Lower lobe of right lung (tissue), 2 donors: ENCODE data around the gene KDM2A. TPM values are rescaled to one million over a fixed set of nuclear protein-coding genes. Genes with fewer than 3 reads are reported as not detected.
A peak's percentile ranks its signal among the peaks of the same experiment; 100 is the strongest.

Experiments
- ATAC-seq, 2 donors: fragments of 200-7000 bp; cut with Tn5 transposase; one replicate each; pipeline ENCODE4 v1.9.1; 2020 to 2022; ENCODE audit warnings: mild to moderate bottlenecking in 2 of 2, moderate library complexity in 2 of 2
- DNase-seq: peaks from one replicate; pipeline ENCODE4 v3.0.0-alpha.2; 2020
- H3K27ac ChIP-seq: fragments of 200-600 bp; one replicate; pipeline ENCODE4 v1.8.0; 2022
- H3K27me3 ChIP-seq: fragments of 200-600 bp; one replicate; pipeline ENCODE4 v1.8.0; 2022; ENCODE audit warnings: low read depth
- H3K36me3 ChIP-seq: fragments of 200-600 bp; one replicate; pipeline ENCODE4 v1.8.0; 2022; ENCODE audit warnings: mild to moderate bottlenecking
- H3K4me1 ChIP-seq: fragments of 200-600 bp; one replicate; pipeline ENCODE4 v1.8.0; 2022
- H3K4me3 ChIP-seq: fragments of 200-600 bp; one replicate; pipeline ENCODE4 v1.8.0; 2022; ENCODE audit warnings: mild to moderate bottlenecking
- H3K9me3 ChIP-seq: fragments of 200-600 bp; one replicate; pipeline ENCODE4 v1.8.0; 2022
- CTCF ChIP-seq: fragments of 200-600 bp; IDR thresholded peaks from one replicate; pipeline ENCODE4 v1.8.0; 2022; ENCODE audit warnings: antibody characterized with exemption, mild to moderate bottlenecking
- intact Hi-C: fragments of 100-400 bp; cut with DNase I; formaldehyde crosslinking; loops from one replicate; pipeline ENCODE4 v1.11.0; 2022
- total RNA-seq: library from RNA; stranded (reverse); fragmentation: NEBNext Ultra II Directional; extraction: Animal tissue kit (Norgen Biotek cat#: 25700); gene quantifications from one replicate; pipeline ENCODE4 v1.2.1, GENCODE V29; 2021
- donor health status: DM: no; HTN: yes; CAD: no; lungs with severe emphysema.

KDM2A gene
- total RNA-seq, 1 donor from 2014 or later, result 80.5 TPM

GRCh38 chr11:67264260-67264659 is 145.2 kb downstream of the KDM2A start:
- Histone ChIP-seq H3K4me1 (peaks cover 52% of the 10 kb centered on the region), H3K36me3 (peaks cover 18% of the 10 kb centered on the region), H3K4me3 (no peak overlapping the region), H3K27ac (no peak overlapping the region), H3K27me3 (no peaks in the 10 kb centered on the region), H3K9me3 (no peaks in the 10 kb centered on the region)
- intact Hi-C loops, result loop anchor here (10.0 kb wide), 1 partner anchor 51 kb away; no protein-coding TSS in a partner anchor
- no peak for DNase-seq
- TF ChIP-seq CTCF, result no peak
- ATAC-seq, result no peak

GRCh38 chr11:67264877-67265632 is 146.0 kb downstream of the KDM2A start:
- peaks cover 60% of the 10 kb centered on the region for H3K4me1 ChIP-seq
- ATAC-seq, result no peak
- no peak for TF ChIP-seq CTCF
- no peak for DNase-seq
- no peak overlapping the region for H3K27ac ChIP-seq
- no peak overlapping the region for H3K4me3 ChIP-seq
- intact Hi-C loops, result loop anchor here (10.0 kb wide), 1 partner anchor 50 kb away; no protein-coding TSS in a partner anchor
- H3K36me3 ChIP-seq, result peaks cover 23% of the 10 kb centered on the region
- H3K9me3 ChIP-seq, result no peaks in the 10 kb centered on the region
- no peaks in the 10 kb centered on the region for H3K27me3 ChIP-seq

- peak; percentile 88 for DNase-seq
- Histone ChIP-seq H3K36me3 (peaks cover 23% of the 10 kb centered on the region), H3K9me3 (no peaks in the 10 kb centered on the region), H3K27ac (peak overlapping the region; percentile 60), H3K4me3 (peak overlapping the region; percentile 29), H3K27me3 (no peaks in the 10 kb centered on the region), H3K4me1 (peaks cover 68% of the 10 kb centered on the region)
- peak; percentile 65 for TF ChIP-seq CTCF
- intact Hi-C loops, result loop anchor here (10.0 kb wide), 1 partner anchor 49 kb away; no protein-coding TSS in a partner anchor
- peak; percentile 73 to 80 for ATAC-seq
These were observed 146.8 kb downstream of the KDM2A start for GRCh38 chr11:67265633-67266448.

- peak within 1 kb of the TSS; percentile 90 for H3K4me3 ChIP-seq
- no peak for TF ChIP-seq CTCF
- intact Hi-C loops, result loop anchor here (10.0 kb wide), 1 partner anchor 48 kb away; no protein-coding TSS in a partner anchor
- ATAC-seq (peak in 1 of 2 donors; percentile 31), DNase-seq (peak; percentile 75)
- H3K27me3 ChIP-seq, result no peaks in the 10 kb centered on the region
- peaks cover 23% of the 10 kb centered on the region for H3K36me3 ChIP-seq
- H3K27ac ChIP-seq, result peak within 1 kb of the TSS; percentile 93
- peaks cover 68% of the 10 kb centered on the region for H3K4me1 ChIP-seq
- no peaks in the 10 kb centered on the region for H3K9me3 ChIP-seq
These were observed 147.6 kb downstream of the KDM2A start, which contains the start of gene GRK2 for GRCh38 chr11:67266449-67267187. Gene GRK2 (plus strand): TSS chr11:67266473. CDS start chr11:67266700, 227 bp downstream.
